ENCODE results near the gene PTPRB.

GRCh38 chr12:70664465-70664881, 27.2 kb upstream of the PTPRB start:
- TF ChIP-seq GATA3 (IDR thresholded peaks at IDR 0.05; ENCODE audit: low read depth, low read length) (no peak), GATA2 (IDR thresholded peaks at IDR 0.05; ENCODE audit: low read depth, low read length) (no peak)

Data from SH-SY5Y (cell line).